PC-9 (cell line): ENCODE data around the gene SERTAD3.

ENCODE experiments used
- CTCF ChIP-seq: fragments of 200-600 bp; sonication (generic); conservative IDR thresholded peaks from 2 replicates; pipeline ENCODE4 v1.6.1; 2017; ENCODE audit warnings: mixed run types, antibody characterized with exemption, mild to moderate bottlenecking, moderate library complexity
- EZH2 ChIP-seq: fragments of 200-600 bp; sonication (generic); IDR thresholded peaks from 2 replicates; pipeline ENCODE4 v1.8.0; 2017; ENCODE audit warnings: antibody characterized with exemption, low read depth

- TF ChIP-seq CTCF = no peak
- TF ChIP-seq EZH2 = no peak
Observed at GRCh38 chr19:40444000-40444824, at the start of gene SERTAD3.
